Endodermal cell (in vitro differentiated cells): ENCODE data around the gene DCHS1. TPM values are rescaled to one million over a fixed set of nuclear protein-coding genes. Genes with fewer than 3 reads are reported as not detected.

Source experiments
- DNase-seq: peaks from one replicate; pipeline ENCODE4 v3.0.0-alpha.2; 2017
- H3K27ac ChIP-seq: 2 replicates; pipeline ENCODE4 v1.5.1; 2013; ENCODE audit warnings: mild to moderate bottlenecking, low read depth, low read length, moderate library complexity
- H3K27me3 ChIP-seq: 2 replicates; pipeline ENCODE4 v1.6.1; 2013; ENCODE audit warnings: mild to moderate bottlenecking, low read length, moderate library complexity; ENCODE audit not compliant: insufficient read depth, control insufficient read depth, poor library complexity, severe bottlenecking
- H3K36me3 ChIP-seq: 2 replicates; pipeline ENCODE4 v1.7.0; 2013; ENCODE audit warnings: mild to moderate bottlenecking, low read length, moderate library complexity; ENCODE audit not compliant: control insufficient read depth, insufficient read depth
- H3K4me1 ChIP-seq: one replicate; pipeline ENCODE4 v1.7.0; 2013; ENCODE audit warnings: low read length; ENCODE audit not compliant: control insufficient read depth, insufficient read depth
- H3K4me3 ChIP-seq: 2 replicates; pipeline ENCODE4 v1.5.1; 2013; ENCODE audit warnings: mild to moderate bottlenecking, low read length, moderate library complexity
- H3K9ac ChIP-seq: 2 replicates; pipeline ENCODE4 v1.6.1; 2013; ENCODE audit warnings: mild to moderate bottlenecking, low read length, moderate library complexity; ENCODE audit not compliant: poor library complexity, severe bottlenecking; ENCODE audit errors: extremely low read depth
- H3K9me3 ChIP-seq: 2 replicates; pipeline ENCODE4 v1.6.1; 2013; ENCODE audit warnings: mild to moderate bottlenecking, low read length, moderate library complexity; ENCODE audit not compliant: control insufficient read depth
- H3K27ac Mint-ChIP-seq: 2 replicates; pipeline ENCODE4 v1.8.0; 2020; ENCODE audit warnings: mixed read lengths
- H3K27me3 Mint-ChIP-seq: 2 replicates; pipeline ENCODE4 v1.8.0; 2021; ENCODE audit warnings: mild to moderate bottlenecking, mixed read lengths; ENCODE audit not compliant: insufficient read depth
- H3K36me3 Mint-ChIP-seq: 2 replicates; pipeline ENCODE4 v1.8.0; 2020; ENCODE audit warnings: low read depth, mixed read lengths
- H3K4me1 Mint-ChIP-seq: 2 replicates; pipeline ENCODE4 v1.8.0; 2020; ENCODE audit warnings: mixed read lengths
- H3K4me3 Mint-ChIP-seq: 2 replicates; pipeline ENCODE4 v1.8.0; 2020; ENCODE audit warnings: mild to moderate bottlenecking, moderate library complexity, mixed read lengths
- H3K9me3 Mint-ChIP-seq: 2 replicates; pipeline ENCODE4 v1.8.0; 2020; ENCODE audit warnings: mild to moderate bottlenecking, mixed read lengths
- CTCF ChIP-seq: fragments of 200-600 bp; sonication (generic); conservative IDR thresholded peaks from 2 replicates; pipeline ENCODE4 v1.5.0; 2021; ENCODE audit warnings: antibody characterized with exemption, mild to moderate bottlenecking
- WGBS, 2 experiments: methylation state at CpG; one replicate each; pipeline versions ENCODE4 v1.1.5 to v1.1.7; 2013; ENCODE audit warnings: missing lambda C conversion rate in 2 of 2, mixed read lengths in 1 of 2; ENCODE audit not compliant: insufficient coverage in 1 of 2, insufficient read length in 1 of 2; 5-methylcytosine and 5-hydroxymethylcytosine counted together
- total RNA-seq, 2 donors: library from RNA; stranded (reverse); fragmentation: NEBNext Ultra II Directional in 1 of 2; extraction: Animal tissue kit (Norgen Biotek cat#: 25700) in 1 of 2; gene quantifications; 2 replicates in 1 of 2; 3 replicates in 1 of 2; pipeline ENCODE4 v1.2.1, GENCODE V29; 2021

The DCHS1 gene
- total RNA-seq, 2 donors from 2014 or later: 13.7 to 14.3 TPM

- Mint-ChIP-seq H3K4me3 (no peak overlapping the region), H3K27ac (no peak overlapping the region), H3K27me3 (no peaks in the 10 kb centered on the region), H3K36me3 (no peaks in the 10 kb centered on the region), H3K9me3 (peaks cover 18% of the 10 kb centered on the region), H3K4me1 (no peaks in the 10 kb centered on the region)
- no peak for DNase-seq
- TF ChIP-seq CTCF: no peak
- H3K27me3 ChIP-seq: no peaks in the 10 kb centered on the region
- H3K27ac ChIP-seq: no peak overlapping the region
- H3K4me1 ChIP-seq: no peaks in the 10 kb centered on the region
- H3K9ac ChIP-seq: no peak overlapping the region
- H3K36me3 ChIP-seq: no peaks in the 10 kb centered on the region
- WGBS, 2 experiments: 91 to 94% methylated on average over 2 of the region's 2 CpGs
- peaks cover 23% of the 10 kb centered on the region for H3K9me3 ChIP-seq
- no peak overlapping the region for H3K4me3 ChIP-seq
These were observed 75.9 kb downstream of the DCHS1 start for GRCh38 chr11:6579681-6580080.

- Mint-ChIP-seq H3K9me3 (peaks cover 4% of the 10 kb centered on the region), H3K4me3 (no peak overlapping the region), H3K36me3 (no peaks in the 10 kb centered on the region), H3K27me3 (no peaks in the 10 kb centered on the region), H3K27ac (no peak overlapping the region), H3K4me1 (no peaks in the 10 kb centered on the region)
- Histone ChIP-seq H3K9ac (no peak overlapping the region), H3K36me3 (no peaks in the 10 kb centered on the region), H3K27ac (no peak overlapping the region), H3K27me3 (no peaks in the 10 kb centered on the region), H3K4me3 (no peak overlapping the region), H3K9me3 (peaks cover 9% of the 10 kb centered on the region), H3K4me1 (no peaks in the 10 kb centered on the region)
- TF ChIP-seq CTCF: no peak
- 100% methylated on average over 1 of the region's 1 CpG; no CpG with 5 or more reads in 1 of the 2 experiments for WGBS, 2 experiments
- no peak for DNase-seq
These were observed 77.5 kb downstream of the DCHS1 start for GRCh38 chr11:6578134-6578533.

- TF ChIP-seq CTCF: no peak
- Mint-ChIP-seq H3K27me3 (no peaks in the 10 kb centered on the region), H3K27ac (no peak overlapping the region), H3K4me1 (no peaks in the 10 kb centered on the region), H3K4me3 (no peak overlapping the region), H3K36me3 (no peaks in the 10 kb centered on the region), H3K9me3 (no peaks in the 10 kb centered on the region)
- H3K9me3 ChIP-seq: no peaks in the 10 kb centered on the region
- no peaks in the 10 kb centered on the region for H3K4me1 ChIP-seq
- DNase-seq: no peak
- H3K36me3 ChIP-seq: no peaks in the 10 kb centered on the region
- H3K27ac ChIP-seq: no peak overlapping the region
- H3K9ac ChIP-seq: no peak overlapping the region
- 91 to 98% methylated on average over 5 of the region's 6 CpGs for WGBS, 2 experiments
- H3K4me3 ChIP-seq: no peak overlapping the region
- no peaks in the 10 kb centered on the region for H3K27me3 ChIP-seq
These were observed 78.9 kb downstream of the DCHS1 start for GRCh38 chr11:6576471-6577373.
